Left hindlimb (tissue), 1 donor: ENCODE results near the gene TREM1.
A peak's percentile ranks its signal among the peaks of the same experiment; 100 is the strongest.
"Not testable (repeated sequence)": the region's sequence is repeated elsewhere in the genome, so short reads cannot be mapped to it uniquely, and the experiment has no call there.

Experiments used
- DNase-seq: peaks from one replicate; pipeline ENCODE4 v3.0.0-alpha.2; 2018

The TREM1 gene

GRCh38 chr6:41286544-41287346, at the start of gene TREM1:
TSS of gene TREM1 (minus strand) at chr6:41286682. CDS start at chr6:41286655, 27 bp downstream.
- no peak for DNase-seq

- no peak for DNase-seq
Measured at GRCh38 chr6:41335943-41336342, 49.5 kb upstream of the TREM1 start.

- no peak for DNase-seq
Measured at GRCh38 chr6:41335296-41335695, 48.8 kb upstream of the TREM1 start, which contains the start of gene NCR2. TSS of gene NCR2 (plus strand) at chr6:41335608. CDS start at chr6:41335877, 269 bp downstream.

GRCh38 chr6:41334482-41335040, 48.1 kb upstream of the TREM1 start:
- DNase-seq = no peak

GRCh38 chr6:41332842-41333736, 46.6 kb upstream of the TREM1 start:
- no peak for DNase-seq

- no peak for DNase-seq
Measured at GRCh38 chr6:41332241-41332640, 45.8 kb upstream of the TREM1 start.

GRCh38 chr6:41331401-41332150, 45.1 kb upstream of the TREM1 start:
- no peak for DNase-seq

- no peak for DNase-seq
Measured at GRCh38 chr6:41327177-41327576, 40.7 kb upstream of the TREM1 start.

GRCh38 chr6:41326092-41326491, 39.6 kb upstream of the TREM1 start:
- no peak for DNase-seq

- DNase-seq = no peak
Measured at GRCh38 chr6:41325446-41326066, 39.1 kb upstream of the TREM1 start.

- no peak for DNase-seq
Measured at GRCh38 chr6:41321183-41321582, 34.7 kb upstream of the TREM1 start.

GRCh38 chr6:41318654-41319565, 32.4 kb upstream of the TREM1 start:
- DNase-seq = peak; percentile 81

GRCh38 chr6:41318261-41318653, 31.8 kb upstream of the TREM1 start:
- DNase-seq = no peak

GRCh38 chr6:41315943-41316620, 29.6 kb upstream of the TREM1 start:
- DNase-seq = no peak

- no peak for DNase-seq
Measured at GRCh38 chr6:41315203-41315602, 28.7 kb upstream of the TREM1 start.

- no peak for DNase-seq
Measured at GRCh38 chr6:41306187-41306854, 19.8 kb upstream of the TREM1 start.

- no peak for DNase-seq
Measured at GRCh38 chr6:41302638-41303037, 16.2 kb upstream of the TREM1 start.

- no peak for DNase-seq
Measured at GRCh38 chr6:41298785-41299502, 12.5 kb upstream of the TREM1 start.

GRCh38 chr6:41297248-41297647, 10.8 kb upstream of the TREM1 start:
- not testable (repeated sequence) for DNase-seq
